HuH-7 (cell line): ENCODE measurements around the gene CWC27.
"Not testable (repeated sequence)": the region's sequence is repeated elsewhere in the genome, so short reads cannot be mapped to it uniquely, and the experiment has no call there.

ENCODE experiments used
- DNase-seq: peaks from one replicate; pipeline ENCODE4 v3.0.0; 2011; ENCODE audit warnings: low spot score

CWC27 gene

DNA sequence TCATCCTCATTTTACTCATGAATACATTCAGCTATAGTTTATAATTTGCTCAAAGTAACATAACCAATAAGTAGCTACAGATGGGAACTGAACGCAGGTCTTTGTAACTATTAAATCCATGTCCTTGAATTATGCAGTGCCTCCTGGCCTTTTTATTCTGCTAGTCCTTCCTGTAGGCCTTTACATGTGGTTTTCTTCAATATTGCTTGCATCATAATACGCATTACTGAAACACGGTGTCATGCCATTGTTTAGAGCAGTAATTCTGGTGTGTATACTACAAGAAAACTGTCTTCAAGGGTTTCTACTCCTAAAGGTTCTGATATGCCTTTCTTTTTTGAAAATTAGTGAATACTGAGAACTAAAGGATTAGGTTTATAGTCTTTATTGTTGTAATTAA lies 20.7 kb downstream of the CWC27 start:
- no peak for DNase-seq

DNA sequence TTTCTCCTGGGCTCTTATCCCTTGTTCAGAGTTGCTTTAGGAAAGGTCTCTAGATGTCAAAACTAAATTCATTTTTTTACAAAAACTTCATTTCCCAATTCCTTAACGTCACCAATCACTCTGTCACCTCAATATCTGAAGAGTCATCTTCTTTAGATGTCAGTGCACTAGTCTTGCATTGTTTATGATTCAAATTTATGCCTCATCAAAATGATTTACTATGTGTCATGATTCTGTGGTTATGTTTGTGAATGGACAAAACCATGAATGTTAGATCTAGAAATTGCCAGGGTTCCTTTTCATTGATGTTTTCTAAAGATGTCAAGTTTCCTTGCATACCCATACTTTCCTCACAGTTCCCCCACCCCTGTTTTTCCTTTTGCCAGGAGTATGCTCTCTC lies 21.5 kb downstream of the CWC27 start:
- DNase-seq, result no peak

- DNase-seq, result no peak
Observed at GRCh38 chr5:64792469-64792868, 23.7 kb downstream of the CWC27 start.

DNA sequence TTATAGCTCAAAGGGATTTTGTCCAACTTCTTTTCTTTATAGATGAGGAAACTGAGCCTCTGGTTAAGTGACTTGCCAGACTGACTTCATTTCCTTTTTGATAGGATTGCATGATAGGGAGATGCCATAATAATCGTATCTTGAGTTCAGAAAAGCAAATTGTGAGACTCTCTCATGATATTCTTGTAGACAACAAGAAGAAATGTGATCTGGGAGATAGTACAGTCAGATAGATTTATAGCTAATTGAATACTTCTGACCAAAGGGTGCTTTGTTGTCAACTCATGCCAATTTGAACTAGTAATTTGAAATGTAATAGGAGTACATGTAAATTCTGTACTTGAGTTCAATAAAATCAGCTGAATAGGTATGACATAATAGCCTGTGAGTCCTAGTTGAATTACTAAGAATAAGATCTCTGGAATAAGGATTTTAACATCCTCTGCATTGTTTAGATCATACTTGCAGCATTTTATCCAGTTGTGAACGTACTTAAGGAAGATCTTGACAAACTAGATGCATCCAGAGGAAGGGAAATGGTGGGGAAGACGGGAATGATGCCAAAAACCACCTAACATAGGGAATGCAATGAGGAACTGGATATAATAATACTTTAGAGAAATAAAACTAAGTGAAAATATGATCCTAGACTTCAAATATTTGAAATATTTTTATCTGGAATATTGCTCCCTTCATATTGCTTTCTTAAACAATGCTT lies 25.5 kb downstream of the CWC27 start:
- no peak for DNase-seq

GRCh38 chr5:64796301-64796700 lies 27.6 kb downstream of the CWC27 start:
- no peak for DNase-seq

DNA sequence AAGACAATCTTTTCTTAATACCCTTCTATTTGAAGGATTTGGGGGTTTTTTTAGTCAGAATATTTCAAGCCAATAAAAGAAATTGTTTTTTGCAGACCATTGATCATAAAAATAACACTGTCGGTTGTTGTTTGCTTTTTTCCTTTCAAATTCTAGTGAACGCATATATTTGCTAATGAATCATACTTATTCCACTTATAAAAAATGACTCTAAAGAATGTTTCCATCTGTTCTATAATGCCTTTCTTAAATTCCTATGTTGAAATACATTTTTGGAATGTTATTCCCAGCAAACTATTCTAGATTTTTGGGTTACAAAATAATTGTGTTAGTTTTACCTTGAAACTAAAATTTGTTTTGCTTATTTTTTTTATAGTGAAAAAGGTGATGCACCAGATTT lies 32.2 kb downstream of the CWC27 start:
- no peak for DNase-seq

- DNase-seq, result no peak
Observed at GRCh38 chr5:64806537-64806936, 37.8 kb downstream of the CWC27 start.

GRCh38 chr5:64807520-64807919 lies 38.8 kb downstream of the CWC27 start:
- no peak for DNase-seq

- peak; percentile 6 for DNase-seq
Observed at GRCh38 chr5:64811050-64811640, 42.4 kb downstream of the CWC27 start.

DNA sequence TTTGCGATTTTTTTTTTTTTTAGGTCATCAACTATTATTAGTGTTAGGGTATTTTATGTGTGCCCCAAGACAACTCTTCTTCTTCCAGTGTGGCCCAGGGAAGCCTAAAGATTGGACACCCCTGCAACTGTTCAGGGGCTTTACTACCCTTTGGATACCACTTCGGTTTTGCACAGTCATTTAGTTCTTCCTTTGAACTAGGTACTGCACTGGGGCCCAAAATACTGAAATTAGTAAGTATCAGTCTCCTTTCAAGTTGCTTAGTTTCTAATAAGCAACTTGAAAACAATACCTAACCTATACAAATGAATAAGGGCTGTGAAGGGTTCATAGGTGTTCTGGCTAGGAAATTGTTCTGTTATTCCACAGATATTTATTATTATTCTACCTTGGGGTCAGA lies 45.3 kb downstream of the CWC27 start:
- DNase-seq, result no peak

- DNase-seq, result no peak
Observed at GRCh38 chr5:64818245-64818644, 49.5 kb downstream of the CWC27 start.

DNA sequence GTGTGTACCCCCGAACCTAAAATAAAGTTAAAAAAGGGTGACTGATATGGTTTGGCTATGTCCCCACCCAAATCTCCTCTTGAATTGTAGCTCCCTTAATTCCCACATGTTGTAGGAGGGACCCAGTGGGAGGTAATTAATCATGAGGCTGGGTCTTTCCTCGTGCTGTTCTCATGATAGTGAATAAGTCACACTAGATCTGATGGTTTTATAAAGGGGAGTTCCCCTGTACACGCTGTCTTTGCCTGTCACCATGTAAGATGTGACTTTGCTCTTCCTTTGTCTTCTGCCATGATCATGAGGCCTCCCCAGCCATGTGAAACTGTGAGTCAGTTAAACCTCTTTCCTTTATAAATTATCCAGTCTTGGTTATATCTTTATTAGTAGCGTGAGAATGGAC lies 50.6 kb downstream of the CWC27 start:
- not testable (repeated sequence) for DNase-seq

GRCh38 chr5:64822320-64822719 lies 53.6 kb downstream of the CWC27 start:
- no peak for DNase-seq

DNA sequence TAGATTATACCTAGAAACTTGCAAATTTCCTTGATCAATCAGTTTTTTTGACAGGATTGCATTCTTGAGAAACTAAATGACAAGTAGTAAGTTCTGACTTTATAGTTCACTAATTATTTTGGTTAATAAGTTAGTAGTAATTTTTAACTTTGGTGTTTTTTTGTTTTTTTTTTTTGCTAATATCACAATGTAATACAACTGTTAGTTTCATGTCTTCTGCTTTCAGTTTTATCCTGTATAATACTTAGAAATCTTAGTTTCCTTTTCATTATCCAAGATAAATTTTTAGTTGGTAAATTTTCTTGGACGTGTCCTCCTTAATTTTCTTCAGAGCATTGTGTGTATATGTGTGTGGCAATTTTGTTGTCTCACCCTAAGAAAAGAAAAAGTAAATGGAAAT lies 57.8 kb downstream of the CWC27 start:
- no peak for DNase-seq

GRCh38 chr5:64827703-64828102 lies 59.0 kb downstream of the CWC27 start:
- DNase-seq, result no peak

DNA sequence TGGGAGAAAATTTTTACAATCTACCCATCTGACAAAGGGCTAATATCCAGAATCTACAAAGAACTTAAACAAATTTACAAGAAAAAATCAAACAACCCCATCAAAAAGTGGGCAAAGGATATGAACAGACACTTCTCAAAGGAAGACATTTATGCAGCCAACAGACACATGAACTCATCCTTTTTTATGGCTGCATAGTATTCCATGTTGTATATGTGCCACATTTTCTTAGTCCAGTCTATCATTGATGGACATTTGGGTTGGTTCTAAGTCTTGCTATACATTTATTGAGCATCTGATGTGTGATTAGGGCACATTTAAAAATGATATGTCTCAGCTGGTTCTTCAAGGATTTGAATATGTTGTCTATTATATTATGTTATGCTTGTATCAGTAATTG lies 61.9 kb downstream of the CWC27 start:
- not testable (repeated sequence) for DNase-seq

- DNase-seq, result no peak
Observed at GRCh38 chr5:64831996-64832395, 63.3 kb downstream of the CWC27 start.

- no peak for DNase-seq
Observed at GRCh38 chr5:64834037-64834436, 65.3 kb downstream of the CWC27 start.

- no peak for DNase-seq
Observed at GRCh38 chr5:64834611-64835010, 65.9 kb downstream of the CWC27 start.

GRCh38 chr5:64835266-64835665 lies 66.5 kb downstream of the CWC27 start:
- no peak for DNase-seq

DNA sequence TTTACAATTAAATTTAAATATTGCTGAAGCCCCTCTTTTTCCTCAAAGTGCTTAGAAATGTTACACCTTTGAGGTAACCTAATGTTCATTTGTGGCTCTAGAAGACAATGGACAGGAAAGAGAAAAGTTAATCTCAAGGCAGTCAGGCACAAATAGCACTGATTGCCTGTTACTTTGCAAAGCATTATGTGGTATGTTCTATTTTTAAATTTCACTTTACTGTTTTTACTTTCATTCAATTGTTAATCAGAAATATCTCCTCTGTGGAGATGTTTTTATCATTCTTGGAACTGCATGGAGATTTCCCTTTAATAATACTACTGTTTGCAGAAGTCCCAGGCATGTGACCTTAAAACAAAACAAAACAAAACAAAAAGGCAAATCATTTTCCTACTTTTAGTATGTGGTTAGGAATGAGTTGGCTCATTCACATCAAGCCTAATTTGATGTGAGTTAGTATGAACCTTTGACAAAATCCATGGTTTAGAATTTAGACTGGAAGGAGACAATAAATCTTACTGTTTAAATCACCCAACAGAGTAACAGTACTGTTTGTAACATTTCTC lies 67.5 kb downstream of the CWC27 start:
- no peak for DNase-seq

GRCh38 chr5:64836786-64837185 lies 68.1 kb downstream of the CWC27 start:
- no peak for DNase-seq

DNA sequence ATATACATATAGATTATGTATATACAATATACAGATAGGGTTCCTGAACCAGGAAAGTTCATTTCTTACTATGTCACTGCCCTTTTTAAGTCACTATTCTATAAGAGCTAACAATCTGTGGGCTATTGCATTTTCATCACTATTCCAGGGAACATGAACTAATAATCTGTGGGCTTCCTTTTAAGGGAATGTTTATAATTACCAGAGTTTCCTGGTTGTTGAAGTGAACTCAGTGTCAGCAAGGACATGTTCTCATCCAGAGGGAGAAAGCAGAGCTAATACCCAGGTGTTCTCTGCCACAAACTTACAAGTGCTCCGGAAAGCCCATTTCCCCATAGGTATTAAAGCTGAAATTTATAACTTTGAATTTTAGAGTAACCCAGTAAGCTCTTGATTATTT lies 69.6 kb downstream of the CWC27 start:
- DNase-seq, result no peak

DNA sequence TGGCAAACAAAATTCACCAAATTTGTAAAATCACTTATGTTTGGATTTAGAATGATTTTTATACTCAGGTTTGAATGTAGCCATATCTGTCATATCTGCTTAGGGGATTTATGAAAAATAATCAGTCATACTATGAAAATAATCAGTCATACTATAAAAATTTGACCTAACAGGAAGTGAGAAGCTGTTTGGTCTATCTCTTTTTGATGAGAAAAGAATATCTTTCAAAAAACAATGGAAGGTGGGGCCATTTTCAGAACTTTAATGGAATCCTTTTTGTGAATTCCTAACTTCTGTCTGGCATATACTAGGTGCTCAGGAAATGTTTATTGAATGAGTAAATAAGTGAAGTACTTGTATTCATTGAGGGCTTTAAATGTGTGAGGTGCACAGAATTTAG lies 70.1 kb downstream of the CWC27 start:
- no peak for DNase-seq
